Neuron (in vitro differentiated cells): Measurements from ENCODE around the gene RTN1.

Experiments
- H2AFZ ChIP-seq: one replicate; pipeline ENCODE4 v1.6.1; 2013; ENCODE audit warnings: low read depth, mild to moderate bottlenecking, inconsistent platforms, low read length, moderate library complexity
- H3K27me3 ChIP-seq: one replicate; pipeline ENCODE4 v1.6.1; 2013; ENCODE audit warnings: low read length; ENCODE audit not compliant: insufficient read depth
- H3K36me3 ChIP-seq: one replicate; pipeline ENCODE4 v1.6.1; 2013; ENCODE audit warnings: low read length; ENCODE audit not compliant: insufficient read depth
- H3K4me1 ChIP-seq: one replicate; pipeline ENCODE4 v1.6.1; 2013; ENCODE audit warnings: low read length; ENCODE audit not compliant: insufficient read depth
- H3K4me3 ChIP-seq: 2 replicates; pipeline ENCODE4 v1.5.1; 2013; ENCODE audit warnings: mild to moderate bottlenecking, low read length, moderate library complexity
- H3K9me3 ChIP-seq: one replicate; pipeline ENCODE4 v1.6.1; 2013; ENCODE audit warnings: low read length

RTN1 gene

DNA sequence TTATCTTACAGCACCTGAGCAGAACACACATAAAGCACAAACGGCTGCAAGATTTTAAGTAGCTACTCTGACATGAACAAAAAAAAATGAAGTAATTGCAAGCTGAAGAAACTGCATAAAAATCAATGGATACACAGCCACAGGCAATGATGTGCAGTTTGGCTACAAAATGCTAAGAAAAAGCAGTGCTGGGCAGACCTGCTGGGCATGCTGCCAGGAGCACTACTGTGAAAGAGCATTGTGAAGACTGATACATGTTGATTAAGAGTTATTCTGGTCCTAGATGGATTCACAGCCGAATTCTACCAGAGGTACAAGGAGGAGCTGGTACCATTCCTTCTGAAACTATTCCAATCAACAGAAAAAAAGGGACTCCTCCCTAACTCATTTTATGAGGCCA, 20.1 kb upstream of the RTN1 start:
- Histone ChIP-seq H3K4me1 (no peaks in the 10 kb centered on the region), H2AFZ (no peak overlapping the region), H3K4me3 (no peak overlapping the region), H3K27me3 (no peaks in the 10 kb centered on the region), H3K36me3 (no peaks in the 10 kb centered on the region), H3K9me3 (no peaks in the 10 kb centered on the region)

DNA sequence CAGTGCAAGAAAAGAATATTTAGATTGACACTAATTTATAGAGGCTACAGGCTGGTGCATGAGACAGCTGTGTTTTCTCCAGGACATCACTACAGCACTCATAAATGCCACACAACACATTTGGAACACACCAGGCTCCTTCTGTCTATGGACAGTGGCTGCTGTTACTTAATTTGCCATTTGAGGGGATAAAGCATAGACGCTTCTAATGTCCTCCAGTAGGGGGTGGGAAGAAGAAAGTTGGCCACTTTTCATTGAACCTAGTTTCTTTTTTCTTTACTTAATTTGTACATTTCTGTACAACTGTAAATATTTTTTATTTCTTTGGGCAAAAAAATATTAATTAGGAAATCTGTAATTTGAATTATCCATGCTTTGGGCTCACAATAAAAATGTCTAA, 12.4 kb upstream of the RTN1 start:
- no peaks in the 10 kb centered on the region for H3K36me3 ChIP-seq
- H3K4me1 ChIP-seq: no peaks in the 10 kb centered on the region
- no peaks in the 10 kb centered on the region for H3K27me3 ChIP-seq
- H2AFZ ChIP-seq: no peak overlapping the region
- no peak overlapping the region for H3K4me3 ChIP-seq
- no peaks in the 10 kb centered on the region for H3K9me3 ChIP-seq

DNA sequence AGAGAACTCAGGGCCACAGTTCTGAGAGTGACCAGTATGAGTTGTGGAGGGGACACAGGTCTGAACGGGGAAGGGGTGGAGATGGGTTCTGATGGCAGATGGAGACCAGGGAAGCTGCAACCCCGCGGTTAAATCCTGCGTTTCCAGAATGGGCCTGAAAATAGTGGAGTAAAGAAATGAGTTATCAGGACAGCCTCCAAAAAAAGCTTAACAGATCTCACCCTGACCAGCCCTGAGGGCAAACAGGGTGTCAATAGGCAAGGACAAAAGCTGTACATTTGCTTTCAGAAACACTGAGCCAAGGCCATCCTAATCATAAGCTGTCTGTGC, 555 bp upstream of the RTN1 start:
- Histone ChIP-seq H3K4me1 (peaks cover 15% of the 10 kb centered on the region), H2AFZ (peak overlapping the region; percentile 96), H3K36me3 (no peaks in the 10 kb centered on the region), H3K9me3 (no peaks in the 10 kb centered on the region), H3K4me3 (peak overlapping the region; percentile 57), H3K27me3 (peaks cover 50% of the 10 kb centered on the region)

DNA sequence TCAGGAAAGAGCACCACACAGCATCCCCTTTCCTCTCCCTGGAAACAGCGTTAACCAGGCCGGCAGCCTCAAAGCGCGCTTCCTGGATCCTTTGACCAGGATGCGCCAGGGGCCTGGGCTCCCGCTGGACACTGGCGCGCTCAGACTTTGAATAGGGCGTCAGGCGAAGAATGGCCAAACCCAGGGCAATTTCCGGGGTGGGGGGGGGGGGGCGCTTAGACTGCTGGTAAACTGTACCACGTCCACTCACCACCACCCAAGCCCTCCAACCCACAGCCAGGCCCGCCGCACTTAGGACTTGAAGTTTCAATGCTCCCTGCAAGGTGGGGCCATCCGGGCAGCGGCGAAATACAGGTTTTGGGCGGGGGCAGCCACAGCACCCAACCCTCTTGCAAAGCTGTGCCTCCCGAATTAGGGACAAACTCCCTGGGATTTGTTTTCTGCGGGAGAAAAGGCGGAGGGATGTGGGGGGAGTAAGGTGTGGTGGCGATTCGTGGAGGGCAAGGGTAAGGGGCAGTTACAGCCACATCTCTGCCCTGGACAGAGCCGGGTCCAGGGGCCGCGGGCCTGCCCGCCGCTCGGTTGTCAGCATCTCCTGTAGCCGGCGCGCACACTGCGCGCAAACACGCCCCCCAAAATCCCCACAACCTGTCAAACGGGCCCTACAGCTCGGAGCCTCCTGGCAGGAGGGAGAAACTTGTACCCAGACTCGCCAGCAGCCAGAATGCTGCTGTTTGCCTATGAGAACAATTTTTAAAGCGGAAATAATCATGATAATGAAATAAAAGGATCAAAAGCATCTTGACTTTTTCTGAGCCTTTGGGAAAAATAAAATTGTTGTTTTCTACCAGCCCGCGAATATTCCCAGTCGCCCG, 958 bp downstream of the RTN1 start:
- Histone ChIP-seq H3K4me1 (peaks cover 15% of the 10 kb centered on the region), H3K36me3 (no peaks in the 10 kb centered on the region), H3K27me3 (peaks cover 58% of the 10 kb centered on the region), H3K9me3 (no peaks in the 10 kb centered on the region), H2AFZ (peak overlapping the region; percentile 96), H3K4me3 (peak overlapping the region; percentile 57)

DNA sequence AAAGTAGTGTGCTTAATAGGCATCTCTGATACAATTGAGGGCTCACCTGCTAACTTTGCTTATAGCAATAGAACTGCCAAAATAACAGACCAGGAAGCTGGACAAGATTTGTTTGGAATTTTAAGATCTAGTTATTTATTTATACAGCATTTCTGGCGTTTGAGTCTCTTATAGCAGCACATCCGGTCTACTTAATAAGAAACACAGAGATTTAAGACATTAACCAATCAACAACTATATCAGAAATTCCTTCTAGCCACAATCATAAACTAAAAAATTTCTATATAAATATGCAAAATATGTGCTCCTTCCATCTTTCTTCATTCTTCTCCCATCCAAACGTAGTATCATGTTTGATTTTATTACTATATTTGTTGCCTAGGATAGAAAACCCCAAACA, 2.6 kb downstream of the RTN1 start:
- H3K4me1 ChIP-seq: peaks cover 15% of the 10 kb centered on the region
- H3K27me3 ChIP-seq: peaks cover 53% of the 10 kb centered on the region
- H3K4me3 ChIP-seq: no peak overlapping the region
- no peaks in the 10 kb centered on the region for H3K36me3 ChIP-seq
- no peaks in the 10 kb centered on the region for H3K9me3 ChIP-seq
- no peak overlapping the region for H2AFZ ChIP-seq

DNA sequence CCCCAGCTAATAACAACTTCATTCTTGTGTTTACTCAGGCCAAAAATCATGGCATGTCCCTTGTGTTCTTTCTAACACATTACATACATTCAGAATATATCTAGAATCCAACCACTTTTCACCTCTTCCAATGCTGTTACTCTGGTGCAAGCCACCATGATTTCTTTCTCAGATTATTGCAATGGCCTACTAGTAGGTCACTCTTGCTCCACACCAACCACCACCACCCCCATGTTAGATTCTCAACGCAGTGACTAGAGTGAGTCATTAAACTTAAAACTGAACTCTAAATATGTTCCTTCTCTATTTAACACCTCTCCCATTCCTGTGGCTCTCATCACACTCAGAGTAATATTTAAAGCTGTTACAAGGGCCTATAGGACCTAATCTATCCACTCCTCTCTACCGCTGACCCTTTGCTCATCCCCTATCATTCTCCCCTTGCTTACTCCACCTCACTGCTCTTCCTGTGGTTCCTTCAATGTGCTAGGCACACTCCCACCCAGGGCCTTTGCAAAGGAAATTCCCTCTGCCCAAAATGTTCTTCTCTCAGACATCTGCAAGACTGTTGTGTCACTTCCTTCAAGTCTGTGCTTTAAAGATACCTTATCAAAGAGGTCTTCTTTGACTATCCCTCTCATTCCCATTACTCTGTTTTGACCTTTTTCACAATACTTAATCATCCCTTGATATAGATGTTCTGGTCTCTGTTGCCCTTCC, 6.6 kb downstream of the RTN1 start:
- Histone ChIP-seq H3K4me3 (no peak overlapping the region), H2AFZ (no peak overlapping the region), H3K36me3 (no peaks in the 10 kb centered on the region), H3K27me3 (peaks cover 31% of the 10 kb centered on the region), H3K4me1 (no peaks in the 10 kb centered on the region), H3K9me3 (no peaks in the 10 kb centered on the region)

DNA sequence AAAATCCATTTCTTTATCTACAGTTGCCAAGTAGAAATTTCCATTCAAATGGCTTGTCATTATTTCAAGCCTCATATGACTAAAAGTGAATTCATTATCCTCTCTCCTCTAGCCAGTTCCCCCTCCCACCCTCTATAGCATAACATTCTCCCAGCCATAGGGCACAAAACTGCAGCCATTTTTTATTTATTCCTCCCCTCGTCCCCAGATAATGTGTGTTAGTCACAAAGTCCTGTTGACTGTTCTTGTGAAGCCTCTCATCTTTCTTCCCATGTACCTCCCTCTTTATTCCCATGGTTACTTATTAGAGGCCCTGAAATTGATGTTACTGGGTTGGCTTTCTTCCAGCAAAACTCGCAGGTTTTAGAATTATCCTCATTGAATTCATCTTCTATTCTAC, 13.2 kb downstream of the RTN1 start:
- Histone ChIP-seq H2AFZ (no peak overlapping the region), H3K4me1 (no peaks in the 10 kb centered on the region), H3K36me3 (no peaks in the 10 kb centered on the region), H3K9me3 (no peaks in the 10 kb centered on the region), H3K27me3 (peaks cover 3% of the 10 kb centered on the region), H3K4me3 (no peak overlapping the region)

DNA sequence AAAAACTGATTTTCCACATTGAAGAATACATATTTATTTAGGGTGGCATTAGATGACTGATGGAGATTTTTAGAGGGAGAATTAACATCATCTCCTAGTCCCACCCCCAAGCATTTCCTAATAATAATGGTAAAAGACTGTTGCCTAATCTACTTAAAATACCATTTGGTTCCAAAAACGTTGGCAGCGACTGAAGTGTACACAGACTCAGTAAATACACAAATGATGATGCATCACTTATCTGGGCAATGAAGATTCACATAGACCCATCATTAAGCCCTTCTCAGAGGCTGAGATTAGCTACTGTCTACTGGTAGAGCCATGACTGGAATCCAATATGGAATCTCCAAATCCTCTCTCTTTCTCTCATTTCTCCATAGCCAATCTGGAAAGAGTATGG, 18.2 kb downstream of the RTN1 start:
- Histone ChIP-seq H3K9me3 (no peaks in the 10 kb centered on the region), H3K36me3 (no peaks in the 10 kb centered on the region), H3K4me3 (no peak overlapping the region), H2AFZ (no peak overlapping the region), H3K27me3 (peaks cover 3% of the 10 kb centered on the region), H3K4me1 (no peaks in the 10 kb centered on the region)

DNA sequence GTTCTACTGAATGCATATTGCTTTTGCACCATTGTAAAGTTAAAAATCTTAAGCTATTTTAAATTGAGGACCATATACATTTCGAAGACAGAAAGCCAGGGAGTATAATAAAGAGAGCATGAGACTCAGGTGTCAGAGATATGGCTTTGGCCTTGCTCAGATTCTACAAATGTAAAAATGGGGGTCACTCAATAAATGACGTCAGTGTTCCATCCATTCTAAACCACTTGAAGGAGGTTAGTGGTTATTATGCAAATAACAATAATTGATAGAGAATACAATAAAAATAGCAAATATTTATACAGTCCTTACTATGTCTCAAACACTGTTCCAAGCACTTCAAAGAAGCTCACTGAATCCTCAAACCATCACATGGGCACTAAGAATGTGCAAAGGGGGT, 20.1 kb downstream of the RTN1 start:
- Histone ChIP-seq H2AFZ (no peak overlapping the region), H3K4me3 (no peak overlapping the region), H3K27me3 (peaks cover 4% of the 10 kb centered on the region), H3K9me3 (no peaks in the 10 kb centered on the region), H3K4me1 (no peaks in the 10 kb centered on the region), H3K36me3 (no peaks in the 10 kb centered on the region)

- Histone ChIP-seq H2AFZ (no peak overlapping the region), H3K27me3 (peaks cover 7% of the 10 kb centered on the region), H3K4me1 (no peaks in the 10 kb centered on the region), H3K36me3 (no peaks in the 10 kb centered on the region), H3K9me3 (no peaks in the 10 kb centered on the region), H3K4me3 (no peak overlapping the region)
Measured at GRCh38 chr14:59849411-59850130, 21.0 kb downstream of the RTN1 start.

DNA sequence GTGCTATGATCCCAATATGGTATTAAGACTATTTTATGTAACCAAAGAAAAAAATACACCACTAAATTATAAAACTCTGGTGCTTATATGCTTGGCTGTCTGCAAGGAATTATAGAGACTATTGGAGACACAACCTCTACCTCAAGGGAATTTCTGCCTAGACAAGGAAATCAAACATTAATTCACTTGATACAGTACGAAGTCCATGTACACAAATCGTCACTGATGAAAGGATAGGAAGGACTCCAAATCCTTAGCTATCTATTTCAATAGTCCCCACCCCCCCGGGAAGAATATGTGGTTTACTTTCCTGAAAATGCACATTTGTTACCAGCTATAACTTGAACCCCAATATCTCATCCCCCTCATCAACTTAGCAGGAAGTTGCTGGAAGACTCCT, 21.9 kb downstream of the RTN1 start:
- Histone ChIP-seq H3K36me3 (no peaks in the 10 kb centered on the region), H3K27me3 (peaks cover 7% of the 10 kb centered on the region), H3K4me1 (no peaks in the 10 kb centered on the region), H2AFZ (no peak overlapping the region), H3K9me3 (no peaks in the 10 kb centered on the region), H3K4me3 (no peak overlapping the region)

- H3K9me3 ChIP-seq: no peaks in the 10 kb centered on the region
- no peaks in the 10 kb centered on the region for H3K4me1 ChIP-seq
- no peak overlapping the region for H3K4me3 ChIP-seq
- H3K27me3 ChIP-seq: peaks cover 4% of the 10 kb centered on the region
- H3K36me3 ChIP-seq: no peaks in the 10 kb centered on the region
- H2AFZ ChIP-seq: no peak overlapping the region
Measured at GRCh38 chr14:59847711-59848110, 22.9 kb downstream of the RTN1 start.

GRCh38 chr14:59846595-59846994, 24.0 kb downstream of the RTN1 start:
- Histone ChIP-seq H3K27me3 (peaks cover 4% of the 10 kb centered on the region), H2AFZ (no peak overlapping the region), H3K4me1 (no peaks in the 10 kb centered on the region), H3K36me3 (no peaks in the 10 kb centered on the region), H3K4me3 (no peak overlapping the region), H3K9me3 (no peaks in the 10 kb centered on the region)
